Thyroid gland (tissue), 4 donors: ENCODE measurements around the gene DAGLB. TPM values are rescaled to one million over a fixed set of nuclear protein-coding genes. Genes with fewer than 3 reads are reported as not detected.

Experiments used
- DNase-seq, 2 donors: peaks; one replicate each; pipeline ENCODE4 v3.0.0-alpha.2; 2019
- H3K27ac ChIP-seq, 3 donors: fragments of 200-600 bp; sonication (generic); 1 replicate in 2 of 3; 2 replicates in 1 of 3; pipeline ENCODE4 v1.5.1; 2016 to 2019; ENCODE audit warnings: mild to moderate bottlenecking in 1 of 3, moderate library complexity in 1 of 3
- H3K27me3 ChIP-seq: fragments of 200-600 bp; sonication (generic); one replicate; pipeline ENCODE4 v1.5.1; 2019
- H3K36me3 ChIP-seq, 2 donors: fragments of 200-600 bp; sonication (generic); one replicate each; pipeline ENCODE4 v1.5.1; 2016 to 2019
- H3K4me1 ChIP-seq, 2 donors: fragments of 200-600 bp; sonication (generic); one replicate each; pipeline ENCODE4 v1.5.1; 2017 to 2019
- H3K4me3 ChIP-seq, 3 donors: fragments of 200-600 bp; sonication (generic); replicated peaks in 1 of 3; 1 replicate in 2 of 3; 2 replicates in 1 of 3; pipeline ENCODE4 v1.5.1; 2016; ENCODE audit warnings: mild to moderate bottlenecking in 1 of 3
- H3K9me3 ChIP-seq: fragments of 200-600 bp; sonication (generic); one replicate; pipeline ENCODE4 v1.5.1; 2017
- POLR2A ChIP-seq, 2 donors: fragments of 450-650 bp; IDR thresholded peaks; one replicate each; pipeline ENCODE4 v1.6.1; 2017; ENCODE audit warnings: antibody characterized with exemption in 2 of 2, mild to moderate bottlenecking in 2 of 2, moderate library complexity in 1 of 2
- WGBS, 2 donors: methylation state at CpG; one replicate each; pipeline ENCODE4 v1.1.5; 2017; 5-methylcytosine and 5-hydroxymethylcytosine counted together
- intact Hi-C: fragments of 100-400 bp; cut with DNase I; formaldehyde crosslinking; loops from one replicate; pipeline ENCODE4 v1.15.1; 2023
- total RNA-seq, 4 donors: library from RNA; depleted of rRNA; stranded (reverse); fragments of >200 nt; gene quantifications; one replicate each; pipeline ENCODE4 v1.2.3, GENCODE V29; 2016
- TF ChIP-seq, protein P1 (sequence below), 6 experiments: fragments of 200-600 bp in 3 of 6; fragments of 450-650 bp in 3 of 6; sonication (generic) in 3 of 6; IDR thresholded peaks; one replicate each; pipeline ENCODE4 v1.5.1; 2016 to 2019; ENCODE audit warnings: antibody characterized with exemption in 6 of 6, mild to moderate bottlenecking in 2 of 6, inconsistent platforms in 1 of 6, moderate library complexity in 1 of 6

Gene DAGLB
- total RNA-seq, 4 donors from 2014 or later: 14.1 to 18.4 (median 16.2) TPM

DNA sequence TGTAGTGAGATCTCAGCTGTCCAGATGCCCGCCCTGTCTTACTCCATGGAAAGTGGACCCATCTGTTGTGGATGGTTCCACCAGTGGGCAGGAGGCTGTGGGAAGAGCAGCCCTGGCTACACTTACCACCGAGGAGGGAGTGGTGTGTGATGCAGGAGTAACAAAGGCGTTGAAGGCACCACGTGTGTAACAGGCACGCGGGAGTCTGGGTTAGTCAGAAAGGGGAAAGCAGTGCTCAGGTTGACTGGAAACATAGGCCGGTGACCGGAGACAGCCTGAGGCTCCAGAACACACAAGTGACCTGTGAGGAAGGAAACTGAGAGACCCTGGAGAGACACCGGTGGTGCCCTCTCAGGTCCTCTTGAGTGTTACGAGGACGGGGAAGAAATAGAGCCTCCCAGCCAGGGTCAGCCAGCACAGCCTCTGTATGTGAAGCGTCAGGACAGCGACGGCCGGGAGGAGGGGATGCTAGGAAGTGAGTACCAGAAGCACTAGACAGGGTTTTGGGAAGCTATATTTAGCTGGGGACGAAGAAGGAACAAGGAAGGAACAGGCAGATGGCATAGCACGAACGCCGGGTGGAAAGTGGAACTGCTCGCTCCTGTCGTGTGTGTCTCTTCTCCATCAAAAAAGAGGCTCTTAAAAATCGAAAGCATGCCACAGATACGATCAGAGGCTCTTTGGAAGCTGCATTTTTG, 51.7 kb downstream of the DAGLB start:
- intact Hi-C loops: no loop called here
- Histone ChIP-seq H3K27me3 (no peaks in the 10 kb centered on the region), H3K9me3 (no peaks in the 10 kb centered on the region), H3K4me1 (peaks cover 39 to 64% of the 10 kb centered on the region in 2 donors), H3K4me3 (no peak overlapping the region), H3K36me3 (peaks cover 0 to 4% of the 10 kb centered on the region in 2 donors), H3K27ac (peak overlapping the region in 2 of 3 donors; percentile 21 to 50)
- 77 to 82% methylated on average over 23 of the region's 23 CpGs for WGBS, 2 donors
- peak in 1 of 2 donors; percentile 12 for DNase-seq
- TF ChIP-seq, protein P1, sequence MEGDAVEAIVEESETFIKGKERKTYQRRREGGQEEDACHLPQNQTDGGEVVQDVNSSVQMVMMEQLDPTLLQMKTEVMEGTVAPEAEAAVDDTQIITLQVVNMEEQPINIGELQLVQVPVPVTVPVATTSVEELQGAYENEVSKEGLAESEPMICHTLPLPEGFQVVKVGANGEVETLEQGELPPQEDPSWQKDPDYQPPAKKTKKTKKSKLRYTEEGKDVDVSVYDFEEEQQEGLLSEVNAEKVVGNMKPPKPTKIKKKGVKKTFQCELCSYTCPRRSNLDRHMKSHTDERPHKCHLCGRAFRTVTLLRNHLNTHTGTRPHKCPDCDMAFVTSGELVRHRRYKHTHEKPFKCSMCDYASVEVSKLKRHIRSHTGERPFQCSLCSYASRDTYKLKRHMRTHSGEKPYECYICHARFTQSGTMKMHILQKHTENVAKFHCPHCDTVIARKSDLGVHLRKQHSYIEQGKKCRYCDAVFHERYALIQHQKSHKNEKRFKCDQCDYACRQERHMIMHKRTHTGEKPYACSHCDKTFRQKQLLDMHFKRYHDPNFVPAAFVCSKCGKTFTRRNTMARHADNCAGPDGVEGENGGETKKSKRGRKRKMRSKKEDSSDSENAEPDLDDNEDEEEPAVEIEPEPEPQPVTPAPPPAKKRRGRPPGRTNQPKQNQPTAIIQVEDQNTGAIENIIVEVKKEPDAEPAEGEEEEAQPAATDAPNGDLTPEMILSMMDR (IDR thresholded peaks at IDR 0.05): no peak
- no peak for TF ChIP-seq POLR2A (IDR thresholded peaks at IDR 0.05)

DNA sequence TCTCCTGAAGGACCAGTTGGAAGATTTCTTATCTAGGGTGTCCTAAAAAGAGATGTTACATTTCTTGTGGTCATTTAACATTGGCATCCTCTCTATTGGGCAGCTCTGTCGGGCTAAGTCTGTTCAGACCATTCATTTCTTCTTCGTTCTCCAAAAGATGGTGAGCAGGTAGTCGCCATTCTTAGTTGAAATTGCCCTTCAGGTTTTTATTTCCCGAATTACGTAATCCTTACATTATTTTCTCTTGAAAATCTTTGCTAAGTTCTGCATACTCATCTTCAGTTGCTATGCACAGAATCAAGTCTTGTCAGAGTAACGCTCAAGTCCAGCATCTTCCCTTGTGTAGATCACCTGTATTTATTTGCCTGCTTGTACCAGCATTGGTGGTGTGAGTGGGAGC, 53.6 kb downstream of the DAGLB start:
- H3K9me3 ChIP-seq: no peaks in the 10 kb centered on the region
- peaks cover 29 to 56% of the 10 kb centered on the region in 2 donors for H3K4me1 ChIP-seq
- 95 to 96% methylated on average over 6 of the region's 6 CpGs for WGBS, 2 donors
- no peak overlapping the region for H3K4me3 ChIP-seq
- H3K27ac ChIP-seq: peak overlapping the region in 2 of 3 donors; percentile 76 to 78
- intact Hi-C loops: no loop called here
- peaks cover 4 to 5% of the 10 kb centered on the region in 2 donors for H3K36me3 ChIP-seq
- no peaks in the 10 kb centered on the region for H3K27me3 ChIP-seq
- TF ChIP-seq, protein P1 (IDR thresholded peaks at IDR 0.05): no peak
- TF ChIP-seq POLR2A (IDR thresholded peaks at IDR 0.05): no peak
- DNase-seq: no peak

DNA sequence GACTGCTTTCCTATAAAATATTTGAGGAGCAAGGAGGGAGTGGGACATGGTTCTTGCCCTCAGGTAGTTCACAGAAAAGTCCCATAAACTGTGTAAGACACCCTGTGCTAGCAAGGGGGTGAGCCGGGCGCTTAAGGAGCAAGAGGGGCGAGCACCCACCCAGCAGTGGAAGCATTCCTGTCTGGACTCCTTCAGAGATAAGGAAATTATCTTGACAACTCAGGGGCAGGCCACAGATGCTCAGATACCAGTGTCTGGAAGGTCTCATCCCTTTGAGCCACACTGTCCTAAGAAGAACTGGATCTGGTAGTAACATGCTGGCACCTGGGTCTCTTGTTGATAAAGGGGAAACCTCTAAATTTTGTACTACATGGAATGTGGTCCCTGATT, 54.1 kb downstream of the DAGLB start:
- no peaks in the 10 kb centered on the region for H3K9me3 ChIP-seq
- peaks cover 24 to 52% of the 10 kb centered on the region in 2 donors for H3K4me1 ChIP-seq
- intact Hi-C loops: no loop called here
- peaks cover 8 to 9% of the 10 kb centered on the region in 2 donors for H3K36me3 ChIP-seq
- WGBS, 2 donors: 83 to 89% methylated on average over 3 of the region's 3 CpGs
- DNase-seq: no peak
- H3K27ac ChIP-seq: peak overlapping the region; percentile 13 to 78 (median 76)
- H3K27me3 ChIP-seq: no peaks in the 10 kb centered on the region
- H3K4me3 ChIP-seq: no peak overlapping the region
- TF ChIP-seq, protein P1 (IDR thresholded peaks at IDR 0.05): no peak
- no peak for TF ChIP-seq POLR2A (IDR thresholded peaks at IDR 0.05)

DNA sequence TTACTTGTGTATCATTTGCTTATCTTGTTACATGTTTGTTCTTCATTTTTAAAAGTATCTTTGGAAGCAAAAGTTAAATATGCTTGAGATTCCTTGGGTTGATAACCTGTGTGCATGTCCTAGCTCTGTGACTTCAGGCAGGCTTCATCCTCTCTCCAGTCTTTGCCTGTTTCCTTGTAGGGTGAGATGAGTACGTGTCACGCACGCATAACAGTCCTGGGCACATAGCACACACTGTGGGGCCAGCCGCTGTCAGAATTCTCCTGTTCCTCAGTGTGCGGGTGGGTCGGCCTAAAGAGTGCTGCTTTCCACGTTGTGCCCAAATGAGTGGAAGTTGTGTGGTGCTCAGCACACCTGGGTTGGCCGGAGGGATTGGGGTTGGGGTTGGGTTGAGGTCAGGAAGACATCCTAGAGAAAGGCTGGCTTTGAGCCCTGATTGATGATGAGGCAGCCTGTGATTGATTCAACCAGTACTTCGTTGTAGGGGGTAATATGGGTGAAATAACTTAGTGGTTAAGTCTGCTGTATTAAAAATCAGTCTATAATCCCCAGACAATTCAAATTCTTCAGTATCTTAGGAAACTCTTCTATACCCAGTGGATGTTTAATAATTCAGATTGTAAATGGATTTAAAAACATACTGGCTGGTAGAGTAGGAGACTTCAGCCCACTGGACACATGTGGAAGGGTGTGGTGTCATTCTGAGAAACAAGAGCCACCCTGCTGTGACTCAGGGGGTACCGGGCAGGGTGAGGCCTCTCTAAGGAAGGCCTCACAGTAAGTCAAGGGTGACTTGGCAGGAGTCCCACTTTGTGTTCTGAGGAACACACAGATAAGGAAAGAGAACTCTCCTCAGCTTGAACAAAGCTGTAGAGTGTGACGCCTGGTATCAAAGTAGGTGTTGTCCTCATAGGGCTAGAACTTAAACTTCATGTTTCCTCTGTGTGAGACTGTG, 54.8 kb downstream of the DAGLB start:
- no peak for TF ChIP-seq POLR2A (IDR thresholded peaks at IDR 0.05)
- TF ChIP-seq, protein P1 (IDR thresholded peaks at IDR 0.05): no peak
- DNase-seq: peak; percentile 90 to 91
- Histone ChIP-seq H3K36me3 (peaks cover 11 to 15% of the 10 kb centered on the region in 2 donors), H3K4me3 (no peak overlapping the region), H3K27ac (peak overlapping the region; percentile 22 to 78 (median 76)), H3K9me3 (no peaks in the 10 kb centered on the region), H3K4me1 (peaks cover 23 to 45% of the 10 kb centered on the region in 2 donors), H3K27me3 (no peaks in the 10 kb centered on the region)
- intact Hi-C loops: no loop called here
- 64 to 67% methylated on average over 11 of the region's 11 CpGs for WGBS, 2 donors
